BLaER1 (cell line): ENCODE measurements around the gene ISYNA1.
A peak's percentile ranks its signal among the peaks of the same experiment; 100 is the strongest.

Experiments
- H3K27ac ChIP-seq: shearing (Covaris generic); formaldehyde crosslinking; 2 replicates; pipeline ENCODE4 v1.8.1; 2022
- H3K27me3 ChIP-seq: shearing (Covaris generic); formaldehyde crosslinking; 2 replicates; pipeline ENCODE4 v1.8.1; 2022
- H3K36me3 ChIP-seq: shearing (Covaris generic); formaldehyde crosslinking; 2 replicates; pipeline ENCODE4 v1.8.1; 2022
- H3K4me1 ChIP-seq: shearing (Covaris generic); formaldehyde crosslinking; 2 replicates; pipeline ENCODE4 v1.8.1; 2022
- H3K4me2 ChIP-seq: shearing (Covaris generic); formaldehyde crosslinking; 2 replicates; pipeline ENCODE4 v1.8.1; 2022
- H3K4me3 ChIP-seq: shearing (Covaris generic); formaldehyde crosslinking; 2 replicates; pipeline ENCODE4 v1.8.1; 2022
- H3K9ac ChIP-seq: shearing (Covaris generic); formaldehyde crosslinking; 2 replicates; pipeline ENCODE4 v1.8.1; 2022
- H3K9me3 ChIP-seq: shearing (Covaris generic); formaldehyde crosslinking; 2 replicates; pipeline ENCODE4 v1.8.1; 2022
- H4K20me1 ChIP-seq: shearing (Covaris generic); formaldehyde crosslinking; 2 replicates; pipeline ENCODE4 v1.8.1; 2022
- Cebpa-rat ChIP-seq: shearing (Covaris generic); IDR thresholded peaks from 2 replicates; pipeline ENCODE4 v1.8.1; 2022

Gene ISYNA1

DNA sequence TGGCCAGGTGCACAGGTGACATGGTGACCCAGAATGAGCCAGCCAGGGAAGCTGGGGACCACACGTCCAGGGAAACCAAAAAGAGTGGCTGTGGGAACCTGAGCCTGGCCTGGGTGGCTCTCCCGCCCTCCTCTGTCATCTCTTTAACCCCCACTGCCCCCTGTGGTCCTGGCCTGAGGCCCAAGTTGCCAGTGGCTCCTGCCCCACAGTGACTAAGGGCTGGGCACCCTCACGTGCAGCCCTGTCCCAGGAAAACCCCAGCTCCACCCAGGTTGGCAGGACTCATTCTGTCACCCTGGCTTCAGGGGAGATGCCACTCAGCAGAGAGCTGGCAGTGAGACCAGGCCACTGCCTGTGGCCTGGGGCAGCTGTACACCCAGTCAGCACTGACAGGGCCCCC, 30.6 kb upstream of the ISYNA1 start:
- H3K36me3 ChIP-seq, result peaks cover 63% of the 10 kb centered on the region
- no peaks in the 10 kb centered on the region for H3K9me3 ChIP-seq
- H3K4me2 ChIP-seq, result no peak overlapping the region
- no peak overlapping the region for H3K9ac ChIP-seq
- H4K20me1 ChIP-seq, result peaks cover 90% of the 10 kb centered on the region
- H3K4me1 ChIP-seq, result peaks cover 32% of the 10 kb centered on the region
- no peaks in the 10 kb centered on the region for H3K27me3 ChIP-seq
- no peak overlapping the region for H3K4me3 ChIP-seq
- no peak overlapping the region for H3K27ac ChIP-seq
- no peak for TF ChIP-seq Cebpa-rat

DNA sequence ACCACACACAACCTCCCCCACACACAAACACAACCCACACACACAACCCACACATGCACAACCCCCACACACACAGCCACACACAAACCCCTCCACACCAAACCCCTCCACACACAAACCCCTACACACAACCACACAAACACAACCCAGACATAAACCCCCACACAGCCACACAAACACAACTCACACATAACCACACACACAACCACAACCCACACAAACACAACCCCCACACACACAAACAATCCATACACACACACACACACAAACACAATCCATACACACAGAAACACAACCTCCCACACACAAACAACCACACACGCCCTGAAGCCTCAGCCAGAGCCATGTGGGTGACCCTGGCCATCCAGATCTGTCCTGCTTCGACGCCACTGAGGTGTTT, 30.0 kb upstream of the ISYNA1 start:
- Histone ChIP-seq H3K36me3 (peaks cover 59% of the 10 kb centered on the region), H3K27ac (no peak overlapping the region), H3K9me3 (no peaks in the 10 kb centered on the region), H3K4me2 (no peak overlapping the region), H4K20me1 (peaks cover 88% of the 10 kb centered on the region), H3K27me3 (no peaks in the 10 kb centered on the region), H3K9ac (no peak overlapping the region), H3K4me1 (peaks cover 37% of the 10 kb centered on the region), H3K4me3 (no peak overlapping the region)
- TF ChIP-seq Cebpa-rat, result no peak

DNA sequence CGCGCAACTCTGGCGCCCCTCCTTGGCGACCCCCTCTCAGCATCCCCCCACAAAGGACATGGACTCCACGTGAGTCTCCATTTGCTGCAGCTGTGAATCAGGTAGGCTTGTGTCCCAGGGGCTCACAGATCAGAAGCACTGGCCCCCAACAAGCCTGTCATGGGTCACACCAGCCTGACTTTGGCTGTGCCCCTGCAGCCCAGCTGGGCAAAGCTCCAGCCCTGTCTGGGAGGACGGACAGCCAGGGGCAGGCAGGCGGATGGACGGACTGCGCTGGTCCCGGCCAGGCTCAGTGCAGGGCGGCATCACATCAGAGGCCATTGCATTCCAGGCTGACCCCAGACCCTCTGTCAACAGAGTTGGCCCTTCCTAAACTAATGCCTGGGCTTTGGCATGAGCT, 28.4 kb upstream of the ISYNA1 start:
- peaks cover 53% of the 10 kb centered on the region for H3K36me3 ChIP-seq
- H3K27ac ChIP-seq, result no peak overlapping the region
- H3K9me3 ChIP-seq, result no peaks in the 10 kb centered on the region
- no peak overlapping the region for H3K4me3 ChIP-seq
- H3K27me3 ChIP-seq, result no peaks in the 10 kb centered on the region
- no peak for TF ChIP-seq Cebpa-rat
- H3K4me2 ChIP-seq, result no peak overlapping the region
- no peak overlapping the region for H3K9ac ChIP-seq
- H3K4me1 ChIP-seq, result peaks cover 54% of the 10 kb centered on the region
- peaks cover 86% of the 10 kb centered on the region for H4K20me1 ChIP-seq

DNA sequence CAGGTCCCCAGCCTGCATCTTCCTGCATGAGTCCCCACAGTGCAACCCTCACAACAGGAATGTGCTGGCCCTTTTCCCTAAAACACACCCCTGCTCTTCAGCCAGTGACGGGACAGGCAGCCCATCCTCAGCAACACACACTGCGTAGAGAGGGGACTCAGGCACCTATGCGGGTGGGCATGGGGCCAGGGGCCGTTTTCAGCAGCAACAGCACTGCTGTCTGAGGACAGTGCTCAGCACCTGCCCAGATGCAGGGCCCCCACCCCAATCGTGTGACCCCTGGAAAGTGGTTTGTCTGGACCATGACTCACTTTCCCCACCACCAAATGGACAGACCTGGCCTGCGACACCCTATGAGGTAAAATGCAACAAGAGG, 28.0 kb upstream of the ISYNA1 start:
- H3K27me3 ChIP-seq, result no peaks in the 10 kb centered on the region
- H3K9me3 ChIP-seq, result no peaks in the 10 kb centered on the region
- peaks cover 56% of the 10 kb centered on the region for H3K36me3 ChIP-seq
- H4K20me1 ChIP-seq, result peaks cover 87% of the 10 kb centered on the region
- H3K4me2 ChIP-seq, result peak overlapping the region; percentile 71; the same call in 1 of the 2 replicates
- H3K9ac ChIP-seq, result no peak overlapping the region
- H3K27ac ChIP-seq, result no peak overlapping the region
- TF ChIP-seq Cebpa-rat, result no peak
- peaks cover 58% of the 10 kb centered on the region for H3K4me1 ChIP-seq
- H3K4me3 ChIP-seq, result no peak overlapping the region

DNA sequence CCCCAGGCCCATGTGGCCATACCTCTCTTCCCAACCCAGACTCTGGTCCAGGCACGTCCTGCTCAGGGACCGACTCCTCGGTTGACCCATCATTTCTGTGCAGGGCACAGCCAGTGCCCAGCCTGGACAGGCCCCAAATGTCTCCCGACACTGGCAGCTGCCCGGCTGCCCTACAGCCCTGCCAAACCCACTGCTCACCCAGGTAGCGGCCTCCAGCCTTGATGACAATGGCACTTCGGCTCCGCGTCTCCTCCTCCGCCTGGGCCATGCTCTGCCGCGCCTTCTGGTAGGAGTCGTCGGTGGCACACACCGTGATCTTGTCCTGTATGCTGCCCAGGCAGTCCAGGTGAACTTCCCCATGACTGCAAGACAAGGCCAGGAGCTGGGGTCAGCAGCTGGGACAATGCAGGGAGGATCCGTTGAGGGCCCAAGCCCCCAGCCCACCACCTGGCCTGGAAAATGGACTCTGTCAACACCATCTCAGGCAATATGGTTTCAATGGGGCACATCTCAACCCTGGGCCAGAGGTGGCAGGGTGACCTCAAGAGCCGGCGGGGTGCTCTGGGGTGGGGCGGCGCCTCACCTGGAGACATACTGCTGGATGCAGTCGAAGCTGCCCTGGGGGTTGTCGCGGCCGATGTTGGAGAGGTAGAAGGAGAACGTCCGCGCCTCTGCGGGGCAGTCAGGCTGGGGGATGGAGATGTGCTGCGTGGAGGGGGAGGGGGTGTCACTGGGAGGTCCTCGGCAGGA, 27.5 kb upstream of the ISYNA1 start:
- Histone ChIP-seq H3K36me3 (peaks cover 56% of the 10 kb centered on the region), H3K4me3 (no peak overlapping the region), H3K4me1 (peaks cover 63% of the 10 kb centered on the region), H3K9me3 (no peaks in the 10 kb centered on the region), H3K27me3 (no peaks in the 10 kb centered on the region), H3K4me2 (peak overlapping the region; percentile 71), H3K27ac (peak overlapping the region; percentile 74), H4K20me1 (peaks cover 87% of the 10 kb centered on the region), H3K9ac (peak overlapping the region; percentile 61)
- no peak for TF ChIP-seq Cebpa-rat

DNA sequence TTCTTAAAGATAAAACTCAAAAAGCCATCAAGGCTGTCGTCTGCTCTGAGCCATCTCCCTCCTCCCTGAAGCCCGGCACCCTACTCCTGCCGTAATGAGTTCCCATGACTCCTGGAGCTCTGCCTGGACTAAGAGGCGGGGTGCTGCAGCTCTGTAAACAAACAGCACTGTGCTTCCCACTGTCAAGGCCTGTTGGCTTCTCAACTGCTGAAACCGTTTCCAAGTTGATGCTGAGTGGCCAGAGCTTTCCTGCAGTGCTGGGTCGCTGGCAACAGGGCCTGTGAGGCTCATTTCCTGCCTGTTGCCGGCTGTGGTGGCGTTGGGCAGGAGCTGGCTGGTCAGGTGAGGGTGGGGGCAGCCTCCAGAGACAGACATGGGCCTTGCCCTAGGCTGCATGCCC, 26.7 kb upstream of the ISYNA1 start:
- peak overlapping the region; percentile 61 for H3K9ac ChIP-seq
- H3K4me3 ChIP-seq, result no peak overlapping the region
- peaks cover 87% of the 10 kb centered on the region for H4K20me1 ChIP-seq
- H3K4me1 ChIP-seq, result peaks cover 71% of the 10 kb centered on the region
- peaks cover 58% of the 10 kb centered on the region for H3K36me3 ChIP-seq
- no peaks in the 10 kb centered on the region for H3K27me3 ChIP-seq
- peak overlapping the region; percentile 71 for H3K4me2 ChIP-seq
- no peak for TF ChIP-seq Cebpa-rat
- H3K9me3 ChIP-seq, result no peaks in the 10 kb centered on the region
- peak overlapping the region; percentile 74 for H3K27ac ChIP-seq

DNA sequence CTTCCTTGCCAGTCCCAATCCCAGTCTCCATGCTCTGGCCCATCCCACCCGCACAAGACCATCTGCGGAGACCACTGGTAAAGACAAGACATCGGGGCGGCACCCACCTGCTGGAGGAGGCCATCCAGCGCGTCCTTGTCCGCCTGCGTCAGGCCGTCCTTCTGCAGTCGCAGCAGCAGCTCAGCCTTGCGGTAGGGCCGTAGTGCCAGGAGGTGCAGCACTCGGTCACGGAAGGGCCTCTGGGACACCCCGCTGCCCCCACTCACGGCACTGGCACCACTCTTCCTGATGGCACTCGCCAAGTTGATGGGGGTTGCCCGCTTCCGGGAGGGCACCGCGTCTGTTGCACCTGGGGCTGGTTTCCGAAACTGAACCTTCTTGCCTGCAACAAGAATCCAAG, 23.5 kb upstream of the ISYNA1 start:
- Histone ChIP-seq H3K4me1 (peaks cover 70% of the 10 kb centered on the region), H3K4me3 (peak overlapping the region; percentile 30), H3K27me3 (no peaks in the 10 kb centered on the region), H3K4me2 (peak overlapping the region; percentile 83), H4K20me1 (peaks cover 82% of the 10 kb centered on the region), H3K36me3 (peaks cover 76% of the 10 kb centered on the region), H3K9me3 (no peaks in the 10 kb centered on the region), H3K9ac (peak overlapping the region; percentile 21; the same call in 1 of the 2 replicates), H3K27ac (peak overlapping the region; percentile 23; the same call in 1 of the 2 replicates)
- TF ChIP-seq Cebpa-rat, result no peak

DNA sequence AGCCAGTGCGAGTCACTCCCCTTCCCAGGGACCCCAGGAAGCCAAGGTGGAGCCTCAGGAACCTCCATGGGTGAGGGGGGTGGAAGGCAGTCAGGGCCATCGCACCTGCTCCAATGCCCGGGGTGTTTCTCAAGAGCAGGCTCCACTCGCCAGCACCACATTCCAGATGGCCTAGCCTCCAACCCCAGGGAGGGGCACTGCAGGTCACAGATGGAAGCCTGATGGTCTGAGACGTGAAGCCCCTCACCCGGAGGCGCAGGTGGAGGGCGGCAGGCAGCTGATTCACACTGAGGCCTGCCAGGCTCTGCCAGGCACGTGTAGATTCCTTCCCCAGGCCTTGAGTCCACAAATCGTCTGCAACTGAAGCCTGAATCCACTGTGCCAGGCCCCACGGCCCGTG, 23.0 kb upstream of the ISYNA1 start:
- H3K9ac ChIP-seq, result peak overlapping the region; percentile 21; the same call in 1 of the 2 replicates
- peaks cover 82% of the 10 kb centered on the region for H3K36me3 ChIP-seq
- H3K9me3 ChIP-seq, result no peaks in the 10 kb centered on the region
- peaks cover 70% of the 10 kb centered on the region for H3K4me1 ChIP-seq
- H4K20me1 ChIP-seq, result peaks cover 81% of the 10 kb centered on the region
- H3K4me3 ChIP-seq, result 0 out of 2 replicates have a peak overlapping the region, but pooled peaks have one; percentile 30
- peak overlapping the region; percentile 83 for H3K4me2 ChIP-seq
- no peak for TF ChIP-seq Cebpa-rat
- H3K27ac ChIP-seq, result peak overlapping the region; percentile 23; the same call in 1 of the 2 replicates
- H3K27me3 ChIP-seq, result no peaks in the 10 kb centered on the region

DNA sequence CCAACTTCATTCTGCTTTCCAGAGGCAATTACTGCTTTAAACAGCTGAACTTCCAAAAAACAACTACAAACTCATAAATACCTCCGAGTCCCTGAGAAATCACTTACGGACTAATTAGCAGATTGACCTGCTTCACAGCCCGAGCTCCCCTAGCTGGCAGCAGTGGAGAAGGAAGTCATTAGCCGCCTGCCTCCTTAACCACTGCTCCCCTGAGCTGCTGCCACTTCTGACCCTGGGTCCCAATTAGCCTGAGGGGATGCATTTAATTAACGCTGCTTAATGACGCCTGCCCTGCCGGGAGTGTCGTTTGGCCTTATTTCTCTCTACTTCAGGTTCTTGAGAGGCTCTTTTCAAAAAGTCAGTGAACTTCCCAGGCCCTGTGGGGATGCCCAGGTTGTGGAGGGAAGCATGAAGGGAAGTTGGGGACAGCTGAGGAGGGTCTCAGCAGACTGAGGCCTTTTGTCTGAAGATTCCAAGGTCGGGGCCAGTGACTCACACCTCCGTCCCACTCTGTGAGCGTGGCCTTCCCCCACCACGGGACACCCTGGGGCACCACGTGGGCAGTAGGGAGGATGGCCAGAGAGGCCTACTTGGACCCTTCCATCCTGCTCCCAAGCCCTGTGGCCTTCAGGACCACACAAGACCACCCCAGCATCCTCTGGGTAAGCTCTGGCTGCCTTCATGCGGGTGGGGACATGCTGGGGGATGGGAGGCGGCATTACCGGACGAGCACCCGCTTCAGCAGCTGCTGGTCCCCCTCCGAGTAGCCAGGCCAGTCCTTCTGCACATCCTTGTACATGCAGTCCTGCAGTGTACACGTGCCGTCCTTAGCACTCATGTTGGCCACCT, 19.8 kb upstream of the ISYNA1 start:
- Histone ChIP-seq H3K9ac (no peak overlapping the region), H3K4me2 (no peak overlapping the region), H3K9me3 (no peaks in the 10 kb centered on the region), H3K4me3 (no peak overlapping the region), H4K20me1 (peaks cover 58% of the 10 kb centered on the region), H3K27me3 (no peaks in the 10 kb centered on the region), H3K27ac (no peak overlapping the region), H3K4me1 (peaks cover 49% of the 10 kb centered on the region), H3K36me3 (peaks cover 79% of the 10 kb centered on the region)
- no peak for TF ChIP-seq Cebpa-rat

DNA sequence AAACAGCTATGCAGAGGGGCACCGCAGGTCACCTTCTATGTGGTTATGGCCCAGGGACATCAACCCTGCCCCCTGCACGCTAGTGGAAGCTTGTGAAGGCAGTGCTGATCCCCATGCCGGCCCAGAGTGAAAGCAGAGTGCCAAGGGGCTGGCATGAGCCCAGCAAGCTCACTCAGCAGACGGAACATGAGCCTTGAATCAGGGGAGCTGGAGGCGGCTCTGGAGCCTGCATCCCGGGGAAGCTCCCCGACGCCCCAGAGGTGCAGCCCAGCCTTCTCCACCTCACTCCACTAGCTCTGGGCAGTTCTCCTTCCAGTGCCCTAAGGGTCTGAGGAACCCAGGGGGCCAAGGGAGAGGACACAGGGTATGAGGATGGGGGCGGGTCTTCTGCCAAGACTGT, 19.0 kb upstream of the ISYNA1 start:
- TF ChIP-seq Cebpa-rat, result no peak
- Histone ChIP-seq H3K27ac (no peak overlapping the region), H3K4me2 (no peak overlapping the region), H3K27me3 (no peaks in the 10 kb centered on the region), H3K9me3 (no peaks in the 10 kb centered on the region), H3K4me1 (peaks cover 49% of the 10 kb centered on the region), H3K36me3 (peaks cover 79% of the 10 kb centered on the region), H3K9ac (no peak overlapping the region), H3K4me3 (no peak overlapping the region), H4K20me1 (peaks cover 61% of the 10 kb centered on the region)
